Neuron (in vitro differentiated cells): ENCODE results near the gene HYI.

Source experiments
- H2AFZ ChIP-seq: one replicate; pipeline ENCODE4 v1.6.1; 2013; ENCODE audit warnings: low read depth, mild to moderate bottlenecking, inconsistent platforms, low read length, moderate library complexity
- H3K27me3 ChIP-seq: one replicate; pipeline ENCODE4 v1.6.1; 2013; ENCODE audit warnings: low read length; ENCODE audit not compliant: insufficient read depth
- H3K36me3 ChIP-seq: one replicate; pipeline ENCODE4 v1.6.1; 2013; ENCODE audit warnings: low read length; ENCODE audit not compliant: insufficient read depth
- H3K4me1 ChIP-seq: one replicate; pipeline ENCODE4 v1.6.1; 2013; ENCODE audit warnings: low read length; ENCODE audit not compliant: insufficient read depth
- H3K4me3 ChIP-seq: 2 replicates; pipeline ENCODE4 v1.5.1; 2013; ENCODE audit warnings: mild to moderate bottlenecking, low read length, moderate library complexity
- H3K9me3 ChIP-seq: one replicate; pipeline ENCODE4 v1.6.1; 2013; ENCODE audit warnings: low read length

The HYI gene

DNA sequence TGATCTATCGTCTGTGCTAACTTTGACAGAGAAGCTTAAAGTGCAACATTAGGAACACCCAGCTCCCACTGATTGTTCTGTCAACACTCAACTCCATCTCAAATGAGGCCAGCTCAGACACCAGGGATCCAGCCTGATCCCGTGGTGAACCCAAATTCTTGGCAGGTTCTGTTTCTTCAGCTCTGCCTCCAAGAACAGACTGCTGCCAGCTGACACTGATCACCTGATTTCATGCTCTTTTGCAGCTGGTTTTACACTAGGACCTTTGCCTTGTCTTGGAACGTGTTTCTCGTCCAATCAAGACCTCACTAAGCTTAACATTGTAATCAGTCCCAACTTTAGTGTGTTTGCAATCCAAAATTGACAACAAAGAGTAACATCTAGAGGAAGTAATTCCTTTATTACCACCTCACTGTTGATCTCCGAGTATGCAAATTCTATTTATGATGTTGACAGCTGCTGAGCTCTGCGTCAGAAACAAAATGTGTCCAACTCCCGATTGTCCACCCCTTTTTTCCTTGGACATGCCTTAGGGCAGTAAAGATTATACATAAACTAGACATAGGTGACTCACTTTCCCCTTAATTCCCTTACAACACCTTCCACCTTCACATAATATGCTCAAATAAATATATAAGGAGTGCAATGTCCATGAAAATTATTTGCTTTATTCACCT lies 1.6 kb upstream of the HYI start:
- no peaks in the 10 kb centered on the region for H3K9me3 ChIP-seq
- no peaks in the 10 kb centered on the region for H3K27me3 ChIP-seq
- H3K36me3 ChIP-seq, result peaks cover 21% of the 10 kb centered on the region
- no peaks in the 10 kb centered on the region for H3K4me1 ChIP-seq
- H2AFZ ChIP-seq, result no peak overlapping the region
- H3K4me3 ChIP-seq, result no peak overlapping the region

DNA sequence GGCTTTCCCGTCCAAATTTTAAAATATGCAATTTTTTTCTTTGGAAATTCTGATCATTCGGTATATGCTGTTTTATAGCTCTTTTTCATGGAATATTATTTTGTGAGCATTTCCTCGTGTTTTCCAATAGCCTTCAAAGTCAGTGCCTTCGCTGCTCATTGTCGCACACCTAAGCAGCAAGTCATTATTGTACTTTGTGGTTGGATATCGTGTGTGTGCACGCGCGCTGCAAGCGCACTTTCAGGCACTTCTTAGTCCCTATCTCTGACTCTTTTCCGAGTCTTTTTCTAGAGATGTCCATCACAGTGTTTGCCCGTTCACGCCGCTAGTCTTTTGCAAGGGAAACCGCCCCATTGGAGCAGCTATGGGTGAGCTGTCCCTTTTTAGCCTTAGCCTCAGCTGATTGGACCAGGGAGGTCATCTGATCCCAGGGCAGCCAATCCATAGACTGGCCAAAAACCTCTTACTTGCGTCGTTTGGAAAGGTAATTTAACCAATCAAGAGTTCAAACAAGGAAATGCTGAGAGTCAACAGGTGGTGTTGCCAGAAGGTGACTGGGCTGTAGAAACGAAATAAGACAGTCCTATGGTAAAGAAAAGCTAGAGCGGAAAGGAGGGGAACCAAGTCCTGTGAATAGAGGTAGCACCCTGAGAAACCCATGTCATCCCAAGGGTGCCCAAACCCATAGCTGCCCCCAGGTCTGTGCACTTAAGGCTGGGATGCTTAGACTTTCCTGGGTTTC lies 710 bp upstream of the HYI start:
- no peak overlapping the region for H2AFZ ChIP-seq
- no peaks in the 10 kb centered on the region for H3K9me3 ChIP-seq
- H3K27me3 ChIP-seq, result no peaks in the 10 kb centered on the region
- H3K4me1 ChIP-seq, result no peaks in the 10 kb centered on the region
- H3K36me3 ChIP-seq, result peaks cover 29% of the 10 kb centered on the region
- H3K4me3 ChIP-seq, result no peak overlapping the region

DNA sequence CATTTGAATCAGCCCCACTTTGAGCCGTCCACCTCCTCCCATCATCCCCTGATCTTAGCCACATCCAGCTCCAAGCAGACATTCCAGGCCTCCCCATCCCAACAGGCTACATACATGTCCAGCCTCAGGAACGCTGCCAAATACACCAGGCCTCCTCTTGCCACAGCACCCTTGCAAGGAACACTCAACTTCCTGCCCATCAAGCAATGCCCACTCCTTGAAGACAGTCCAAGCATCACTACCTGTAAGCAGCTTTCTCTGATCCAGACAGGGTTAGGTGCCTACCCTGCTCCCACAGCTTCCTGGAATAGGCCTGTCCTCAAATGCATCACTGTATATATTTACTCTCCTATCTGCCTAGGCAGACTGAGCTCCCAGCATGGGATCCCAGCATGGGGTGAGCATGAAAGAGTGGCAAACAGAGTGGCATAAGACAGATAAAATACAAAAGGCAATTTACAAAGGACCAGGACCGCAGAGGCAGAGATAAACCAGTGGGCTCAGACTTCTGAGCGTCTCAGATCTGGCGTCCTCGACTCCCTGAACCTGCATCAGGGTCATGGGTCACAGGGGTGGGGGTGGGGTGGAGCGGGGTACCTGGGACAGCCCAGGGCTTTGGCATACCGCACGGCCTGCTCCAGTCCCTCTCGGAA lies 816 bp downstream of the HYI start:
- Histone ChIP-seq H3K27me3 (no peaks in the 10 kb centered on the region), H2AFZ (no peak overlapping the region), H3K36me3 (peaks cover 42% of the 10 kb centered on the region), H3K4me3 (no peak overlapping the region), H3K9me3 (no peaks in the 10 kb centered on the region), H3K4me1 (no peaks in the 10 kb centered on the region)

DNA sequence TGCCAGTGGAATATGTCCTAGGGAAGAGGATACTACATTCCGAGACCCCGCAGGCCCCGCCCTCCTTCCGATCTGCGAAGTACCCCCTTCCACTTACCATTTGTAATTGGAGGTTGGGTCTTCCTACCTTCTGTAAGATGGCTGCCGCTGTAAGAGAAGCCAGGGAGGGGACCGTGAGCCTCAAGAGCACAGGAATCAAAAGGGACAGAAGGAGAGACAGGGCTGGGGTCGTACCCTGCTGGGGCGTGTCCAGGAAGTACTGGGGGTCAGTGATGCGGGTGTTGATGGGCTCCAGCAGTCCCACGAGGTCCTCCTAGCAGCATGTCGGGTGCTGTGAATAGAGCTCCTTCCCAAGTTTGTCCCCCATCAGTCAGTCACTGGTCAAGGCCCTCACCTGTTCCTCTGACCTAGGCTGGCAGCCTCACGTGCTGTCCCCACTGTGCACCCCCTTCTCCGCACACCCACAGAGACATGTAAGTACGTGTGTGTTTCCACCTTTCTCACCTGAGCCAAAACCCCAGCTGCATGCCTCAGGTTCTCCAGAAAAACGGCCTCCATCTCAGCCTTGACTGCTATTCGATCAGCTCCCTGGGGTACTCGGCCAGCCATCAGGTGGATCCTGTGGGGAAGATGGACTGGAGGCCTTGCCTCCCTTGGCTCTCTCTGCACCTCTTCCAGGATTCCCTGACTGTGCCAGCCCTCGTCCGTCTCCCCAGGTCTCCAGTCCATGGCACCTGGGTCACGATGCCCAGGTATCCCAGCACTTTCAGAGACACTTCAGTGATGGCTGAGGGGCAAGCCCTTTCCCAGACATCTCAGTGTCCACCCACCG lies 1.8 kb downstream of the HYI start:
- no peaks in the 10 kb centered on the region for H3K9me3 ChIP-seq
- H3K36me3 ChIP-seq, result peaks cover 52% of the 10 kb centered on the region

DNA sequence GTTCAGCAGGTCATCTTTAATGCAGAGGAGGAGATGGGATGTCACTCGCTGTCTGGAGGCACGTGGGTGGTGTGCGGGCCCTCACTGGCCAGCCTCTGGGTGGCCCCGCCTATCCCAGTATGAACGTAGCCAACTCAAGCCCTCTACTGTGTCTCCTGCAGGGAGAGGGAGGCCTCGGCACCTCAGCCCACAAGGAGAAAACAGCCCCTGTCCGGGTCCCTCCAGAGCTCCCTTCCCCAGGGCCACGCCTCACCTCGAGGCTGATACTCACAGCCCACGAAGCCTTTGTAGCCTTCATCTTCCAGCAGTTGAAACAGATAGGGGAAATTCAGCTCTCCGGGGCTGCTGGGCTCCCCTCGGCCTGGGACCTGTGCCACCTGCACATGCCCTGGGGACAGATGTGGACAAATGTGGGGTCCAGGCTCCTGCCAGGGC lies 2.6 kb downstream of the HYI start:
- H3K9me3 ChIP-seq, result no peaks in the 10 kb centered on the region
- H3K36me3 ChIP-seq, result peaks cover 59% of the 10 kb centered on the region
- H3K4me1 ChIP-seq, result no peaks in the 10 kb centered on the region
- H2AFZ ChIP-seq, result no peak overlapping the region
- H3K4me3 ChIP-seq, result no peak overlapping the region
- H3K27me3 ChIP-seq, result no peaks in the 10 kb centered on the region

More for the DNA sequence above, 1.8 kb downstream of the HYI start:
- no peaks in the 10 kb centered on the region for H3K4me1 ChIP-seq
- no peak overlapping the region for H2AFZ ChIP-seq
- no peaks in the 10 kb centered on the region for H3K27me3 ChIP-seq
- no peak overlapping the region for H3K4me3 ChIP-seq

DNA sequence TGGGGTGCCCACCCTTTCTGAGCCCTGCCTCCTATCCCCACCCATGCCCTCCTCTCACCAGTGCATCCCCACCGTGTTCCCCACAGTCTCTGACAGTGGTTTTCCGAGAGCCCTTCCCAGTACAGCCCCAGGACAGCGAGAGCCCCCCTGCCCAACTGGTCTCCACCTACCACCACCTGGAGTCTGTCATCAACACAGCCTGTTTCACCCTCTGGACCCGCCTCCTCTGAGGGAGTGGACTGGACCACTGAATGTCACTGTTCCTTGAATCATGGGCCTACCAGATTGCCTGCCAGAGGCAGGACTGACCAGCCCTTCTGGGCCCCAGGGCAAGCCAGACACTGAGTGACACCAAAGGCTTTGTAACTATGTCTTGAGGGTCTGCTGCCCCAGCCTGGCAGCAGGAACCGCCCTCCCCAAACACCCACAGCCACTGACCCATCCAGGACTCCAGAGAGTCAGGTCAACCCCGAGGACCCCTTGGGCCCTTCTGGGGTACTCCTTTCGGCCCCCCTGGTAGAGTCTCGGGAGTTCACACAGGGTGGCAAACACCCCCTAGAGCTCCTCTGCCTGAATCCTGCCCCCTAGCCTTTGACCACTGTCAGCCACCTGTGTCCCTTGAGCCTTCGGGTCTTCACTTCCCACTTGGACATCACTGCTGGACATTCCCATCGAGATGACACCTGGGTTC lies 3.3 kb downstream of the HYI start:
- H3K9me3 ChIP-seq, result no peaks in the 10 kb centered on the region
- no peak overlapping the region for H3K4me3 ChIP-seq
- peaks cover 66% of the 10 kb centered on the region for H3K36me3 ChIP-seq
- H3K4me1 ChIP-seq, result no peaks in the 10 kb centered on the region
- H2AFZ ChIP-seq, result no peak overlapping the region
- no peaks in the 10 kb centered on the region for H3K27me3 ChIP-seq

DNA sequence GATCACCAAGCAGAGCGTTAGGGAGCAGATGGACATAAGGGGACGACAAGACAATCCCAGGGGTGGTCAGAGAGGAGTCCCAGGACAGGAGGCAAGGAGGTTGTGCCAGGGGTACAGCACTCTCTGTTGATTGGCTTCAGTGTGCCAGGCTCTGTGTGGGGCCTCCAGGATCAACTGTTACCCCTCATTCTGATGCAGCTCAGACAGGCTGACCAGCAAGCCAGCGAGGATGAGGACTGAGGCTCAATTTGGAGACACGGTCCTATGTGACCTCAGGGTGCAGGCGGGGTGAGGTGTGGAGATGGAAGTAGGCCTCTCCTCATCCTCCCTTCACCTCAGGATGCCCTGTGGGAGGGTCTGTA lies 4.0 kb downstream of the HYI start:
- Histone ChIP-seq H3K36me3 (peaks cover 70% of the 10 kb centered on the region), H3K4me1 (no peaks in the 10 kb centered on the region), H3K9me3 (no peaks in the 10 kb centered on the region), H3K4me3 (no peak overlapping the region), H2AFZ (no peak overlapping the region), H3K27me3 (no peaks in the 10 kb centered on the region)

DNA sequence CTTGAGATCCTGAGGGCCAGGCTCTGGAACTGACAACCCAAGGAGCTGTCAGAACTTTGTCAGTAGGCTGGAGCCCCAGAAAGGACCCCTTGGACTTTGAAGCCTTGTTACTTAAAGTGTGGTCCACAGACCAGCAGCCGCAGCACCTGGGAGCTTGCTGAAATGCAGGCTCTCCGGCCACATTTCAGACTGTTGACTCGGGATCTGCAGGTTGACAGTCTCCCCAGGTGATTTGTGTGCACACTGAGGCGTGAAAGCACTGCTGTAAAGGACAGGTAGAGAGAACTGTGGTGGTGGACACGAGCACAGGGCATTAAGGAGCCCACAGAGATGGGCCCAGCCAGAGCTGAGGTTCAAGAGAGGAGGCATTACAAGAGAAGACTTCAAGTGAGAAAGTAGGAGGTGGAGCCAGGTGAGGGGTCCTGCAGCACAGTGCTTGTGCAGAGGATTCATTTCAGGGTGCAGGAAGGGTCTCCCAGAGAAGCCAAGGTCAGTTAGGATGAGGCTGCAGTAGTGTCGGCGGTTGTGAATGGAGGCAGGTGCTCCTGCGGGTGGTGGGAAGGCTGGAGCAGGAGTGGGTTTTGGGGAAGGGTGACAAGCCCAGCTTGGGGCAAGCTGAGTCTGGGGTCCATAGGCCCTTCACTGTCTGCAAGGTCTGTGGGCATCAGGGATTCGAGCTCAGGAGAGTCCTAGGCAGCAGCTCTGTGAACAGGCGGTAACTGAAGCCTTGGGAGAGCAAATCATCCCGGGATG lies 4.6 kb downstream of the HYI start:
- Histone ChIP-seq H3K36me3 (peaks cover 75% of the 10 kb centered on the region), H3K27me3 (no peaks in the 10 kb centered on the region), H3K4me3 (no peak overlapping the region), H3K9me3 (no peaks in the 10 kb centered on the region), H2AFZ (no peak overlapping the region), H3K4me1 (no peaks in the 10 kb centered on the region)

DNA sequence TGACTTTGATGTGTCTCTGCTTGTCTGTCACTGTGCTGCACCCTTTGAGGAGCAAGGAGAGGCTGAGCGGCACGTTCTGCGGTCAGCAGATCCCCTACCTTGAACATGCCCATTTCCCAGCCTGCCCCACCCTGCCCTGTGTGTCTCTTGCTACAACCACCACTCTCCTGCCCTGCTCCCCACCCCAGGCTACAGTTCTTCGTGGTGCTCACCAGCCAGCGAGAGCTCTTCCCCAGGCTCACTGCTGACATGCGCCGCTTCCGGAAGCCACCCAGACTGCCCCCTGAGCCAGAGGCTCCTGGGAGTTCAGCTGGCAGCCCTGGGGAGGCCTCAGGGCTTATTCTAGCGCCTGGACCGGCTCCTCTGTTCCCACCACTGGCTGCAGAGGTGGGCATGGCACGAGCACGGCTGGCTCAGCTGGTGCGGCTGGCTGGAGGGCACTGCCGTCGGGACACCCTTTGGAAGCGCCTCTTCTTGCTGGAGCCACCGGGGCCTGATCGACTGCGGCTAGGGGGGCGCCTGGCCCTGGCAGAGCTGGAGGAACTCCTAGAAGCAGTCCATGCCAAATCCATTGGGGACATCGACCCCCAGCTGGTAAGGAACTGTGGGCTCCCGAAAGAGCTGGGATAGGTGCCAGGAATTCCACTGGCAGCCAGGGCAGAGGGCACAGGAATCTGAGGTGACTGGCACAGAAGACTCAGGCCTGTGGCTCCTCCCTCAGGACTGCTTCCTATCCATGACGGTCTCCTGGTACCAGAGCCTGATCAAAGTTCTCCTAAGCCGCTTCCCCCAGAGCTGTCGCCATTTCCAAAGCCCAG lies 5.6 kb downstream of the HYI start:
- Histone ChIP-seq H3K27me3 (no peaks in the 10 kb centered on the region), H3K9me3 (no peaks in the 10 kb centered on the region)

DNA sequence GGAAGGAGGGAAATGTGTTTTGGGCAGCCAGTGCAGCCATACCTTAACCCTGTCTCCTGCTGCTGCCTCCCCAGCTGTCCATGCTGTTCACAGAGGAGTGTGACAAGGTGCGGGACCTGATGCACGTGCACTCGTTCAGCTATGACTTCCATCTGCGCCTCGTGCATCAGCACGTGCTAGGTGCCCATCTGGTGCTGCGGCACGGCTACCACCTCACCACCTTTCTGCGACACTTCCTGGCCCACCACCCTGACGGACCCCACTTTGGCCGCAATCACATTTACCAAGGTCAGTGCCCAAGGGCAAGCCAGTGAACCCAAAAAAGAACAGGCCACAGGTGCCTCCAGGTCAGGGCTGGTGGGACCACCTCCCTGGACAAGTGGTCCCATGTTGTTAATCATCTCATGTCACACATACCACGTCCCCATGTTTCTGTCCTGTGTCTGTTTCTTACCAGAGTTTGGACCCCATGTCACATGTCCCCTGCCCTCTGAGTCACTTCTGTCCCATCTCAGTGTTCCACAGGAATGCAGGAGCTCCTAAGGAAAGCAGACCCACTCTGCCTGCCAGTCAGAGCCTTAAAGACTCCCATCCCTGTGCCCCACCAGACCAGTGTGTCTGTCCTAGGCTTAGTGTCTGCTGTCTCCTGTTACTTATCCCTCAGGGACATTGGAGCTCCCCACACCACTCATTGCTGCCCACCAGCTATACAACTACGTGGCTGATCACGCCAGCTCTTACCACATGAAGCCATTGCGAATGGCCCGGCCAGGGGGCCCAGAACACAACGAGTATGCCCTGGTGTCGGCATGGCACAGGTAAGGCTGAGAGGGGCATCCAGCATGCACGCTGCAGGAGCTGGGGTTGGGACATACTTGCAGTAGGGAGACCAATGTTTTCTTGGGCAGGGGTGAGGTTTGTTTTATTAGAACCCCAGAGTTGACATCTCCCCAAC lies 6.6 kb downstream of the HYI start:
- no peaks in the 10 kb centered on the region for H3K4me1 ChIP-seq
- H3K27me3 ChIP-seq, result no peaks in the 10 kb centered on the region
- H3K4me3 ChIP-seq, result no peak overlapping the region
- peaks cover 89% of the 10 kb centered on the region for H3K36me3 ChIP-seq
- no peak overlapping the region for H2AFZ ChIP-seq
- no peaks in the 10 kb centered on the region for H3K9me3 ChIP-seq

More for the DNA sequence above, 5.6 kb downstream of the HYI start:
- no peak overlapping the region for H2AFZ ChIP-seq
- H3K4me1 ChIP-seq, result no peaks in the 10 kb centered on the region
- H3K36me3 ChIP-seq, result peaks cover 85% of the 10 kb centered on the region
- no peak overlapping the region for H3K4me3 ChIP-seq

DNA sequence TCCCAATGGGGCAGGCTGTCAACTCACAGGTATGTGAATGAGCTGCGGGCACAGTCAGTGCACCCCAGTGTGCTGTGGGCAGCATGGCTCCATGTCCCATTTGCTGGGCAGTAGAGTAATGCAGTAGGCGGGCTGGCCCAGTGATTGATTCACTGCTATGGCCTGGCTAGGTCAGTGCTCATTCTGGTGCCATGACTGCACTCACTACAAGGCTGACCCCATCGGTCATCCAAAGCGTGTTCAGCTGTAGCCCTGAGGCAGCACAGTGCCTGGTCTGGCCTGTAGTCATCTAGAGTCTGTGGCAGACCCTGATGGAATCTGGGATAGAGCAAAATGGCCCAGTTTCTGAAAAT lies 7.4 kb downstream of the HYI start:
- Histone ChIP-seq H3K27me3 (no peaks in the 10 kb centered on the region), H3K36me3 (peaks cover 87% of the 10 kb centered on the region), H2AFZ (no peak overlapping the region)

More for the DNA sequence above, 7.4 kb downstream of the HYI start:
- H3K4me1 ChIP-seq, result no peaks in the 10 kb centered on the region
- H3K9me3 ChIP-seq, result no peaks in the 10 kb centered on the region
- no peak overlapping the region for H3K4me3 ChIP-seq
